HepG2 (cell line): ENCODE measurements around the gene SLC25A33. TPM values are rescaled to one million over a fixed set of nuclear protein-coding genes. Genes with fewer than 3 reads are reported as not detected.

Source experiments
- ATAC-seq: fragments of 200-7000 bp; cut with Tn5 transposase; 3 replicates; pipeline ENCODE4 v1.9.1; 2020; ENCODE audit warnings: mild to moderate bottlenecking, moderate library complexity
- BruUV-seq: library from RNA; stranded (reverse); fragments of 400-500 nt; replicated peaks from 2 replicates; lab custom pipeline; 2021; lab: Mats Ljungman, UMichigan
- CTCF ChIA-PET: fragments of 300-600 bp; formaldehyde crosslinking; extraction: SDS; loops from one replicate; lab custom pipeline; 2021; ENCODE audit warnings: low total read pairs, inconsistent platforms, low intra/inter-chr PET ratio; lab: Yijun Ruan, JAX
- POLR2A ChIA-PET: fragments of 350-600 bp; sonication (Branson Sonifier 250); formaldehyde crosslinking; loops from one replicate; lab custom pipeline; 2020; ENCODE audit warnings: antibody characterized with exemption, inconsistent platforms; lab: Yijun Ruan, JAX
- DNase-seq: peaks from one replicate; pipeline ENCODE4 v3.0.0-alpha.2; 2015; ENCODE audit warnings: low spot score
- FAIRE-seq: peaks from 3 replicates; lab custom pipeline; 2011; peaks lifted over from hg19 to GRCh38; lab: Jason Lieb, UNC
- H2AFZ ChIP-seq: one replicate; pipeline ENCODE4 v1.6.1; 2011; ENCODE audit warnings: low read length, inconsistent platforms
- H3K27ac ChIP-seq: fragments of 300-600 bp; 3 replicates; pipeline ENCODE4 v1.8.0; 2011; ENCODE audit warnings: mixed run types, mild to moderate bottlenecking, mixed read lengths, low read length, inconsistent platforms; ENCODE audit not compliant: insufficient read depth; ENCODE audit errors: extremely low read length
- H3K27me3 ChIP-seq, 2 experiments: fragments of 200-600 bp in 1 of 2; 2 replicates in 1 of 2; 3 replicates in 1 of 2; pipeline versions ENCODE4 v1.6.0 to v1.8.0; 2011; ENCODE audit warnings: low read length in 2 of 2, mild to moderate bottlenecking in 2 of 2, moderate library complexity in 2 of 2, inconsistent platforms in 1 of 2; ENCODE audit not compliant: insufficient read depth in 2 of 2, control insufficient read depth in 1 of 2
- H3K36me3 ChIP-seq, 2 experiments: fragments of 200-600 bp in 1 of 2; replicated peaks in 1 of 2; 2 replicates in 1 of 2; 3 replicates in 1 of 2; pipeline versions ENCODE4 v1.5.1 to v1.8.0; 2011; ENCODE audit warnings: low read length in 2 of 2, inconsistent platforms in 1 of 2; ENCODE audit not compliant: insufficient read depth in 2 of 2, control insufficient read depth in 1 of 2
- H3K4me1 ChIP-seq: 2 replicates; pipeline ENCODE4 v1.5.1; 2012; ENCODE audit warnings: low read length, inconsistent platforms; ENCODE audit not compliant: insufficient read depth
- H3K4me2 ChIP-seq: 2 replicates; pipeline ENCODE4 v1.6.0; 2011; ENCODE audit warnings: low read depth, low read length, inconsistent platforms
- H3K4me3 ChIP-seq, 3 experiments: fragments of 200-600 bp in 1 of 3; sonication (generic), shearing (Covaris generic) in 1 of 3; replicated peaks in 1 of 3; 2 replicates each; pipeline ENCODE4 v1.5.1; 2011 to 2016; ENCODE audit warnings: low read length in 3 of 3, inconsistent platforms in 2 of 3, low read depth in 2 of 3, mild to moderate bottlenecking in 2 of 3, control low read depth in 1 of 3, mixed read lengths in 1 of 3; ENCODE audit not compliant: insufficient read depth in 1 of 3
- H3K79me2 ChIP-seq: one replicate; pipeline ENCODE4 v1.6.1; 2011; ENCODE audit warnings: low read length, inconsistent platforms; ENCODE audit not compliant: insufficient read depth
- H3K9ac ChIP-seq: 2 replicates; pipeline ENCODE4 v1.6.0; 2011; ENCODE audit warnings: mild to moderate bottlenecking, low read depth, low read length, inconsistent platforms; ENCODE audit not compliant: insufficient read depth
- H3K9me3 ChIP-seq: 2 replicates; pipeline ENCODE4 v1.5.1; 2012; ENCODE audit warnings: mild to moderate bottlenecking, low read length
- H4K20me1 ChIP-seq: 2 replicates; pipeline ENCODE4 v1.6.0; 2011; ENCODE audit warnings: inconsistent platforms, mild to moderate bottlenecking, low read length, moderate library complexity; ENCODE audit not compliant: insufficient read depth
- HMG20A ChIP-seq: IDR thresholded peaks from 2 replicates; pipeline ENCODE4 v1.6.1; 2016; ENCODE audit warnings: borderline replicate concordance
- KDM4B ChIP-seq: sonication (generic); formaldehyde crosslinking; IDR thresholded peaks from 2 replicates; pipeline ENCODE4 v1.4.0; 2020; ENCODE audit warnings: missing genetic modification reagents
- KLF16 ChIP-seq, 2 experiments: sonication (generic) in 1 of 2; formaldehyde crosslinking in 1 of 2; IDR thresholded peaks; 2 replicates each; pipeline versions ENCODE4 v1.6.1 to v1.8.0; 2016 to 2023; ENCODE audit warnings: missing genetic modification reagents in 2 of 2, missing compliant biosample characterization in 1 of 2
- MEIS1 ChIP-seq: sonication (generic); formaldehyde crosslinking; IDR thresholded peaks from 2 replicates; pipeline ENCODE4 v1.9.0; 2021; ENCODE audit warnings: mild to moderate bottlenecking, missing genetic modification reagents, moderate library complexity, borderline replicate concordance
- MIER2 ChIP-seq: IDR thresholded peaks from 2 replicates; pipeline ENCODE4 v1.6.1; 2016; ENCODE audit warnings: missing biosample characterization, missing genetic modification reagents
- NBN ChIP-seq: fragments of 450-650 bp; conservative IDR thresholded peaks from 2 replicates; pipeline ENCODE4 v1.6.1; 2017
- SRF ChIP-seq: IDR thresholded peaks from 2 replicates; pipeline ENCODE4 v1.6.1; 2011; ENCODE audit warnings: mild to moderate bottlenecking, low read depth, low read length, moderate library complexity
- SRSF9 ChIP-seq: fragments of 200-400 bp; formaldehyde crosslinking; IDR thresholded peaks from 2 replicates; pipeline ENCODE4 v1.6.1; 2018; ENCODE audit warnings: borderline replicate concordance, mild to moderate bottlenecking, low read depth, low read length; ENCODE audit not compliant: insufficient read depth, poor library complexity, severe bottlenecking
- TAF1 ChIP-seq: sonication (generic); formaldehyde crosslinking; IDR thresholded peaks from 2 replicates; pipeline ENCODE4 v1.4.0; 2020; ENCODE audit warnings: missing genetic modification reagents
- TOPORS ChIP-seq: sonication (generic); formaldehyde crosslinking; IDR thresholded peaks from 2 replicates; pipeline ENCODE4 v1.8.0; 2023; ENCODE audit warnings: mild to moderate bottlenecking, missing genetic modification reagents
- ZNF232 ChIP-seq: sonication (generic); formaldehyde crosslinking; IDR thresholded peaks from 2 replicates; pipeline ENCODE4 v1.4.0; 2020; ENCODE audit warnings: missing genetic modification reagents, borderline replicate concordance
- ZNF496 ChIP-seq: sonication (generic); formaldehyde crosslinking; IDR thresholded peaks from 2 replicates; pipeline ENCODE4 v1.8.1; 2023; ENCODE audit warnings: mild to moderate bottlenecking, moderate library complexity, missing genetic modification reagents; ENCODE audit not compliant: insufficient replicate concordance
- ZNF556 ChIP-seq: sonication (generic); formaldehyde crosslinking; IDR thresholded peaks from 2 replicates; pipeline ENCODE4 v1.4.0; 2020; ENCODE audit warnings: mild to moderate bottlenecking, missing genetic modification reagents, borderline replicate concordance
- ZNF562 ChIP-seq: sonication (generic); formaldehyde crosslinking; IDR thresholded peaks from 2 replicates; pipeline ENCODE4 v1.8.0; 2022; ENCODE audit warnings: missing genetic modification reagents, borderline replicate concordance
- WGBS: methylation state at CpG from one replicate; pipeline ENCODE4 v1.1.6; 2017; ENCODE audit warnings: low lambda C conversion rate; 5-methylcytosine and 5-hydroxymethylcytosine counted together
- in situ Hi-C: cut with HindIII; loops from 2 replicates; pipeline ENCODE4 v1.10.0; 2017; ENCODE audit warnings: low pct_unique_long_range_greater_than_20kb; ENCODE audit not compliant: extremely low pct_ligation_motif_present
- intact Hi-C: fragments of 100-400 bp; cut with micrococcal nuclease; formaldehyde crosslinking; loops from one replicate; pipeline ENCODE4 v1.10.0; 2022; ENCODE audit not compliant: unreplicated experiment
- polyA plus RNA-seq, 8 experiments: library from polyadenylated mRNA; depleted of rRNA in 3 of 8; stranded (reverse) in 7 of 8; unstranded in 1 of 8; fragments of >200 nt; fragmentation: Illumina TruSeq in 4 of 8; extraction: Trizol in 4 of 8; gene quantifications; 2 replicates each; pipeline versions ENCODE4 v1.2.1 to v1.2.3, GENCODE V29; 2011 to 2016; ENCODE audit warnings: low read depth in 4 of 8, missing spikeins in 1 of 8, mixed read lengths in 1 of 8; ENCODE audit not compliant: insufficient read depth in 1 of 8
- total RNA-seq, 5 experiments: library from RNA; depleted of rRNA; stranded (reverse); fragments of >200 nt; fragmentation: Illumina TruSeq; extraction: Trizol; gene quantifications; 2 replicates each; pipeline ENCODE4 v1.2.3, GENCODE V29; 2016; ENCODE audit warnings: low read depth in 1 of 5

Gene SLC25A33
- total and polyA plus RNA-seq, 2 of the 13 experiments (the other 11 are each of a cell fraction or from before 2014, with no cell fraction given): 15.4 to 50.3 TPM

GRCh38 chr1:9506901-9507300 lies 32.4 kb upstream of the SLC25A33 start:
- H3K79me2 ChIP-seq: no peaks in the 10 kb centered on the region
- no peak for FAIRE-seq
- TF ChIP-seq NBN (no peak), ZNF496 (CRISPR knock-in tag) (no peak), MEIS1 (no peak), ZNF562 (CRISPR knock-in tag) (no peak), SRF (no peak), KDM4B (no peak), KLF16 (CRISPR knock-in tag; IDR thresholded peaks at IDR 0.05) (no peak), HMG20A (CRISPR knock-in tag) (no peak), MIER2 (no peak), SRSF9 (no peak), TAF1 (CRISPR knock-in tag) (no peak), ZNF232 (no peak), ZNF556 (no peak), TOPORS (CRISPR knock-in tag) (no peak)
- no peak overlapping the region for H3K4me3 ChIP-seq
- BruUV-seq: no TSS peak
- no peaks in the 10 kb centered on the region for H4K20me1 ChIP-seq
- peaks cover 64% of the 10 kb centered on the region for H3K4me1 ChIP-seq
- peaks cover 0 to 2% of the 10 kb centered on the region in 2 experiments; a peak in 2 of 5 replicates for H3K27me3 ChIP-seq
- ATAC-seq: no peak
- intact Hi-C loops: no loop called here
- H3K9me3 ChIP-seq: no peaks in the 10 kb centered on the region
- no peak overlapping the region for H3K27ac ChIP-seq
- ChIA-PET CTCF (no interaction called here), POLR2A (no interaction called here)
- no peaks in the 10 kb centered on the region for H3K36me3 ChIP-seq
- no peak overlapping the region for H3K4me2 ChIP-seq
- in situ Hi-C loops: no loop called here
- DNase-seq: no peak
- no peak overlapping the region for H3K9ac ChIP-seq
- 78% methylated on average over 8 of the region's 8 CpGs for WGBS
- no peak overlapping the region for H2AFZ ChIP-seq
